A549 (cell line): ENCODE measurements around the gene WDR70. TPM values are rescaled to one million over a fixed set of nuclear protein-coding genes. Genes with fewer than 3 reads are reported as not detected.

Source experiments
- ATAC-seq, 2 experiments: fragments of 200-7000 bp in 1 of 2; fragments of >200 bp in 1 of 2; cut with Nextera tagmentation in 1 of 2; cut with Tn5 transposase in 1 of 2; 3 replicates each; pipeline versions ENCODE4 v1.8.0 to v1.9.1; 2018 to 2020; ENCODE audit warnings: mild to moderate bottlenecking in 1 of 2, moderate library complexity in 1 of 2
- CTCF ChIA-PET: fragments of 300-600 bp; sonication (Branson Sonifier 250); formaldehyde crosslinking; extraction: SDS; loops from one replicate; lab custom pipeline; 2021; ENCODE audit warnings: antibody characterized with exemption, inconsistent platforms; lab: Yijun Ruan, JAX
- POLR2A ChIA-PET: fragments of 350-600 bp; formaldehyde crosslinking; extraction: SDS; loops from one replicate; lab custom pipeline; 2021; ENCODE audit warnings: antibody characterized with exemption, inconsistent platforms; lab: Yijun Ruan, JAX
- DNase-seq, 2 experiments: peaks; one replicate each; pipeline versions ENCODE4 v3.0.0 to v3.0.0-alpha.2; 2011 to 2016; ENCODE audit warnings: low read depth in 1 of 2, low spot score in 1 of 2
- FAIRE-seq: peaks from 2 replicates; lab custom pipeline; 2011; peaks lifted over from hg19 to GRCh38; lab: Jason Lieb, UNC
- H3K27ac ChIP-seq, 2 experiments: fragments of >200 bp; sonication (Bioruptor Twin); formaldehyde crosslinking; 3 replicates each; pipeline ENCODE4 v1.5.1; 2016 to 2017
- H3K4me1 ChIP-seq: fragments of >200 bp; sonication (Bioruptor Twin); formaldehyde crosslinking; 3 replicates; pipeline ENCODE4 v1.6.1; 2016
- H3K4me2 ChIP-seq: fragments of >200 bp; sonication (Bioruptor Twin); formaldehyde crosslinking; 3 replicates; pipeline ENCODE4 v1.6.1; 2016
- H3K4me3 ChIP-seq: fragments of >200 bp; sonication (Bioruptor Twin); formaldehyde crosslinking; 3 replicates; pipeline ENCODE4 v1.5.1; 2016
- H3K9me3 ChIP-seq: fragments of >200 bp; sonication (Bioruptor Twin); formaldehyde crosslinking; 3 replicates; pipeline ENCODE4 v1.6.1; 2016
- BHLHE40 ChIP-seq: IDR thresholded peaks from 2 replicates; pipeline ENCODE4 v1.6.1; 2012; ENCODE audit warnings: low read depth, low read length, inconsistent platforms
- CBX8 ChIP-seq: fragments of 200-600 bp; sonication (generic); IDR thresholded peaks from 2 replicates; pipeline ENCODE4 v1.6.1; 2016
- CHD2 ChIP-seq: fragments of 150-350 bp; IDR thresholded peaks from 2 replicates; pipeline ENCODE4 v1.6.1; 2014; ENCODE audit warnings: low read length; ENCODE audit not compliant: partially characterized antibody
- EHF ChIP-seq: fragments of 250-450 bp; sonication (Bioruptor Pico); IDR thresholded peaks from 2 replicates; pipeline ENCODE4 v1.5.0; 2020; ENCODE audit warnings: mild to moderate bottlenecking
- EHMT2 ChIP-seq: fragments of 200-600 bp; sonication (generic); IDR thresholded peaks from 2 replicates; pipeline ENCODE4 v1.6.1; 2016; ENCODE audit warnings: antibody characterized with exemption, low read depth, mild to moderate bottlenecking, moderate library complexity
- GATA3 ChIP-seq: IDR thresholded peaks from 2 replicates; pipeline ENCODE4 v1.6.1; 2012; ENCODE audit warnings: borderline replicate concordance
- HOXA7 ChIP-seq: fragments of 250-450 bp; sonication (Bioruptor Pico); IDR thresholded peaks from 2 replicates; pipeline ENCODE4 v1.5.0; 2020; ENCODE audit warnings: mild to moderate bottlenecking, moderate library complexity
- HOXB13 ChIP-seq: fragments of 250-450 bp; sonication (Bioruptor Pico); IDR thresholded peaks from 2 replicates; pipeline ENCODE4 v1.5.0; 2020; ENCODE audit warnings: low read depth, mild to moderate bottlenecking, moderate library complexity
- JUNB ChIP-seq: fragments of >200 bp; sonication (Bioruptor Twin); formaldehyde crosslinking; IDR thresholded peaks from 2 replicates; pipeline ENCODE4 v1.6.1; 2016
- MAFK ChIP-seq: fragments of 450-650 bp; IDR thresholded peaks from 2 replicates; pipeline ENCODE4 v1.6.1; 2014; ENCODE audit not compliant: partially characterized antibody
- NPAS2 ChIP-seq: fragments of 250-450 bp; sonication (Bioruptor Pico); IDR thresholded peaks from 2 replicates; pipeline ENCODE4 v1.8.0; 2022; ENCODE audit warnings: mild to moderate bottlenecking, moderate library complexity, borderline replicate concordance
- POLR2A ChIP-seq: IDR thresholded peaks from 2 replicates; pipeline ENCODE4 v1.6.1; 2012; ENCODE audit warnings: mild to moderate bottlenecking, low read length
- POLR2AphosphoS2 ChIP-seq: conservative IDR thresholded peaks from 2 replicates; pipeline ENCODE4 v1.6.1; 2012; ENCODE audit warnings: low read length, improper control_type of control experiment, inconsistent platforms
- RARB ChIP-seq: fragments of 250-450 bp; sonication (Bioruptor Pico); IDR thresholded peaks from 2 replicates; pipeline ENCODE4 v1.8.0; 2021; ENCODE audit warnings: mild to moderate bottlenecking, moderate library complexity
- SMC3 ChIP-seq: fragments of >200 bp; sonication (Bioruptor Twin); formaldehyde crosslinking; IDR thresholded peaks from 3 replicates; pipeline ENCODE4 v1.6.1; 2018; ENCODE audit warnings: inconsistent platforms
- TP53 ChIP-seq: fragments of 250-450 bp; sonication (Bioruptor Pico); IDR thresholded peaks from 2 replicates; pipeline ENCODE4 v1.5.0; 2021; ENCODE audit warnings: mild to moderate bottlenecking, moderate library complexity
- ZC3H11A ChIP-seq: fragments of 450-650 bp; IDR thresholded peaks from 2 replicates; pipeline ENCODE4 v1.6.1; 2014; ENCODE audit warnings: antibody characterized with exemption, mild to moderate bottlenecking
- ZFP36 ChIP-seq: fragments of 450-650 bp; IDR thresholded peaks from 2 replicates; pipeline ENCODE4 v1.6.1; 2014; ENCODE audit warnings: borderline replicate concordance; ENCODE audit not compliant: partially characterized antibody
- WGBS: methylation state at CpG from one replicate; pipeline ENCODE4 v1.1.6; 2017; ENCODE audit errors: missing lambda C conversion rate; 5-methylcytosine and 5-hydroxymethylcytosine counted together
- polyA plus RNA-seq, 4 experiments: library from polyadenylated mRNA; depleted of rRNA in 3 of 4; stranded (reverse); fragments of >200 nt; fragmentation: RNase III in 1 of 4; extraction: RNeasy Plus Mini Kit Qiagen cat#74134 plus additional on column Dnase treatment in 1 of 4; gene quantifications; 2 replicates in 3 of 4; 3 replicates in 1 of 4; pipeline ENCODE4 v1.2.3, GENCODE V29; 2011 to 2017
- TF ChIP-seq, protein P1 (sequence below): fragments of 450-650 bp; IDR thresholded peaks from 2 replicates; pipeline ENCODE4 v1.6.1; 2014; ENCODE audit warnings: antibody characterized with exemption
- TF ChIP-seq, protein P2 (sequence below): IDR thresholded peaks from 2 replicates; pipeline ENCODE4 v1.6.1; 2012; ENCODE audit warnings: low read depth, borderline replicate concordance
- TF ChIP-seq, protein P3 (sequence below): fragments of 200-600 bp; sonication (generic); IDR thresholded peaks from 2 replicates; pipeline ENCODE4 v1.6.1; 2016; ENCODE audit warnings: antibody characterized with exemption, mild to moderate bottlenecking, moderate library complexity

The WDR70 gene
- polyA plus RNA-seq, 2 of the 4 experiments (the other 2 are of a cell fraction): 13.8 to 28.8 TPM

DNA sequence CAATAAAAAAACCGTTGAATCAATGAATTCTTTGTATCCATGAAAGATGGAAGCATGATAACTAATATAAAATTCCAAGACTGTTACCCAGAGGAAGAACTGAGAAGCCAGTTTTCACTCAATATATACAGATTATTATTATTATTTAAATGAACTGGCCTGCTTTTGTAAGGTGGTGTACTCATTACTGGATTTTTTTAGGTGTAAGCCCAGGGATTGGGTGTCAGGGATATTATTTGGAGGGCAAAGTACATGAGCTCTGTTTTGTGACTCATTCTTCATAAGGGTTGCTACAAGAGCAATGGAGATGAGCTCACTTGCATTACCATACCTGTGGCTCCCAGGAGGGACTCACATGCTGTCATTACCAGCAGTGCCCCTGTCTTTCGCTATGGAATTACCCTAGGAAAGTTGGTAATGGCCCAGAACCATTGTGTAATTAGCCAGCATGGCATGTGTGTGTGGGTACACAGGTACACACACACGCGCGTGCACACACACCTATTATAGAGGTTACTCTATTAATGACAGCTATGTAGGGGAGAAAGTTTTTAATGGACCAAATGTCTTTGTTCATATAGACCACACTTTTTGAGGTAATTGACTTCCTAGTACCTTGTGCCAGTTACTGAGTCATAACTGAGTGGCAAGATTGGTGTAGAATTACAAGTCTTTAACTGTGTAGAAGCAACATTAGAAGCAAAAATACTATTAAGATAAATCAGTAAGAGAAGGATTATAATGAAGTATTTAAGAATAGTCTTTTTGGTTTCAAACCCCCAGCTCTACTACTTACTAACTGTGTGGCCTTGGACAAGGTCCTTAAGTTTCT lies 317.3 kb downstream of the WDR70 start:
- POLR2A ChIA-PET: no interaction called here
- TF ChIP-seq GATA3: no peak
- no peak for TF ChIP-seq MAFK
- H3K4me1 ChIP-seq: peaks cover 8% of the 10 kb centered on the region
- CTCF ChIA-PET: interaction anchor here (0.9 to 1.2 kb wide), 2 partner anchors 13 to 284 kb away, joined by 3 read pairs; no protein-coding TSS in a partner anchor
- DNase-seq (peak in 1 of 2 experiments; percentile 39), FAIRE-seq (no peak), ATAC-seq (peak in 1 of 2 experiments; percentile 63; a peak in 4 of 6 replicates)
- WGBS: 80% methylated on average over 5 of the region's 5 CpGs
- H3K27ac ChIP-seq: 0 out of 6 replicates have a peak overlapping the region, but pooled peaks of 1 of the 2 experiments have one; percentile 21
- H3K4me2 ChIP-seq: peak overlapping the region; percentile 26; the same call in 1 of the 3 replicates
- H3K4me3 ChIP-seq: no peak overlapping the region
- peaks cover 7% of the 10 kb centered on the region; the same call in 1 of the 3 replicates for H3K9me3 ChIP-seq

DNA sequence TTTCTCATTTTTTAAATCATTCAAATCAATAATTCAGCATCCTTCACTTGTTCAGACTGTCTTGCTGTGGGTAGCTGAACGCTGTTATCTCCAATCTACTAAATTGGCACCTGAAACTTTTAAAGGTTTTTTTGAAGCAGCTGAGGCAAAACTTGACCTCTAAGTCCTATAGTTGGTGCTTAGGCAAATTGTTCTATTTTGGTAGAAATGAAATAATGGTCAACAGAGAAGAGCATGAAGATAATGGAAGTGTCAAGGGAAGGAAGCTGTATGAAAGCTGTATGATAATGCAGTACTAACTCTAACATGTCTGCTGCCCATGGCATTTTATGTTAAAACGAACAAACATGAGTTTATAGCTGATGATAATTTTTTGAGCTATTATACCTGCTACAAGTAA lies 322.8 kb downstream of the WDR70 start:
- TF ChIP-seq, protein P1, sequence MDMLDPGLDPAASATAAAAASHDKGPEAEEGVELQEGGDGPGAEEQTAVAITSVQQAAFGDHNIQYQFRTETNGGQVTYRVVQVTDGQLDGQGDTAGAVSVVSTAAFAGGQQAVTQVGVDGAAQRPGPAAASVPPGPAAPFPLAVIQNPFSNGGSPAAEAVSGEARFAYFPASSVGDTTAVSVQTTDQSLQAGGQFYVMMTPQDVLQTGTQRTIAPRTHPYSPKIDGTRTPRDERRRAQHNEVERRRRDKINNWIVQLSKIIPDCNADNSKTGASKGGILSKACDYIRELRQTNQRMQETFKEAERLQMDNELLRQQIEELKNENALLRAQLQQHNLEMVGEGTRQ: no peak
- TF ChIP-seq POLR2AphosphoS2 (no peak), CBX8 (no peak), EHMT2 (no peak), POLR2A (no peak), HOXB13 (CRISPR knock-in tag) (no peak), BHLHE40 (no peak), HOXA7 (CRISPR knock-in tag) (no peak), EHF (CRISPR knock-in tag) (no peak), SMC3 (no peak), ZC3H11A (no peak), JUNB (no peak), TP53 (CRISPR knock-in tag) (no peak), CHD2 (no peak), ZFP36 (no peak), NPAS2 (CRISPR knock-in tag) (no peak), RARB (CRISPR knock-in tag) (no peak)
- TF ChIP-seq, protein P2, sequence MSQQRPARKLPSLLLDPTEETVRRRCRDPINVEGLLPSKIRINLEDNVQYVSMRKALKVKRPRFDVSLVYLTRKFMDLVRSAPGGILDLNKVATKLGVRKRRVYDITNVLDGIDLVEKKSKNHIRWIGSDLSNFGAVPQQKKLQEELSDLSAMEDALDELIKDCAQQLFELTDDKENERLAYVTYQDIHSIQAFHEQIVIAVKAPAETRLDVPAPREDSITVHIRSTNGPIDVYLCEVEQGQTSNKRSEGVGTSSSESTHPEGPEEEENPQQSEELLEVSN: no peak
- TF ChIP-seq, protein P3, sequence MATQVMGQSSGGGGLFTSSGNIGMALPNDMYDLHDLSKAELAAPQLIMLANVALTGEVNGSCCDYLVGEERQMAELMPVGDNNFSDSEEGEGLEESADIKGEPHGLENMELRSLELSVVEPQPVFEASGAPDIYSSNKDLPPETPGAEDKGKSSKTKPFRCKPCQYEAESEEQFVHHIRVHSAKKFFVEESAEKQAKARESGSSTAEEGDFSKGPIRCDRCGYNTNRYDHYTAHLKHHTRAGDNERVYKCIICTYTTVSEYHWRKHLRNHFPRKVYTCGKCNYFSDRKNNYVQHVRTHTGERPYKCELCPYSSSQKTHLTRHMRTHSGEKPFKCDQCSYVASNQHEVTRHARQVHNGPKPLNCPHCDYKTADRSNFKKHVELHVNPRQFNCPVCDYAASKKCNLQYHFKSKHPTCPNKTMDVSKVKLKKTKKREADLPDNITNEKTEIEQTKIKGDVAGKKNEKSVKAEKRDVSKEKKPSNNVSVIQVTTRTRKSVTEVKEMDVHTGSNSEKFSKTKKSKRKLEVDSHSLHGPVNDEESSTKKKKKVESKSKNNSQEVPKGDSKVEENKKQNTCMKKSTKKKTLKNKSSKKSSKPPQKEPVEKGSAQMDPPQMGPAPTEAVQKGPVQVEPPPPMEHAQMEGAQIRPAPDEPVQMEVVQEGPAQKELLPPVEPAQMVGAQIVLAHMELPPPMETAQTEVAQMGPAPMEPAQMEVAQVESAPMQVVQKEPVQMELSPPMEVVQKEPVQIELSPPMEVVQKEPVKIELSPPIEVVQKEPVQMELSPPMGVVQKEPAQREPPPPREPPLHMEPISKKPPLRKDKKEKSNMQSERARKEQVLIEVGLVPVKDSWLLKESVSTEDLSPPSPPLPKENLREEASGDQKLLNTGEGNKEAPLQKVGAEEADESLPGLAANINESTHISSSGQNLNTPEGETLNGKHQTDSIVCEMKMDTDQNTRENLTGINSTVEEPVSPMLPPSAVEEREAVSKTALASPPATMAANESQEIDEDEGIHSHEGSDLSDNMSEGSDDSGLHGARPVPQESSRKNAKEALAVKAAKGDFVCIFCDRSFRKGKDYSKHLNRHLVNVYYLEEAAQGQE: no peak
- ATAC-seq: no peak
- ChIA-PET POLR2A (no interaction called here), CTCF (interaction anchor here (0.6 to 0.8 kb wide), 2 partner anchors 491 to 580 kb away, joined by 3 read pairs; no protein-coding TSS in a partner anchor)
- Histone ChIP-seq H3K27ac (no peak overlapping the region), H3K4me2 (no peak overlapping the region), H3K9me3 (no peaks in the 10 kb centered on the region), H3K4me3 (no peak overlapping the region), H3K4me1 (no peaks in the 10 kb centered on the region)
- no peak for FAIRE-seq
- WGBS: 45% methylated on average over 2 of the region's 2 CpGs
- no peak for DNase-seq
